Common myeloid progenitor, CD34-positive (primary cell): ENCODE data around the gene FBXO24.

Experiments
- CTCF ChIA-PET: fragments of 350-600 bp; sonication (Branson Sonifier 250); formaldehyde crosslinking; loops from one replicate; lab custom pipeline; 2021; ENCODE audit warnings: antibody characterized with exemption; lab: Charles Lee
- POLR2A ChIA-PET: fragments of 350-600 bp; sonication (Branson Sonifier 250); formaldehyde crosslinking; loops from one replicate; lab custom pipeline; 2021; ENCODE audit warnings: antibody characterized with exemption; lab: Charles Lee
- DNase-seq, 3 donors: peaks; one replicate each; pipeline versions ENCODE4 v3.0.0 to v3.0.0-alpha.2; 2013
- H3K27ac ChIP-seq, 2 experiments: 1 replicate in 1 of 2; 2 replicates in 1 of 2; pipeline ENCODE4 v1.7.0; 2013; ENCODE audit warnings: inconsistent platforms in 2 of 2, low read length in 2 of 2, mild to moderate bottlenecking in 2 of 2, low read depth in 1 of 2, moderate library complexity in 1 of 2; ENCODE audit not compliant: severe bottlenecking in 2 of 2, insufficient read depth in 1 of 2, poor library complexity in 1 of 2
- H3K27me3 ChIP-seq, 5 experiments: replicated peaks in 2 of 5; 1 replicate in 3 of 5; 2 replicates in 2 of 5; pipeline versions ENCODE4 v1.6.1 to v1.7.0; 2013; ENCODE audit warnings: low read length in 4 of 5, mild to moderate bottlenecking in 2 of 5, moderate library complexity in 2 of 5, inconsistent platforms in 1 of 5; ENCODE audit not compliant: insufficient read depth in 5 of 5, control insufficient read depth in 4 of 5
- H3K36me3 ChIP-seq, 4 experiments: 1 replicate in 2 of 4; 2 replicates in 2 of 4; pipeline versions ENCODE4 v1.6.1 to v1.7.0; 2013; ENCODE audit warnings: low read length in 3 of 4, control low read depth in 1 of 4, mild to moderate bottlenecking in 1 of 4; ENCODE audit not compliant: control insufficient read depth in 4 of 4, insufficient read depth in 4 of 4
- H3K4me1 ChIP-seq, 4 experiments: 1 replicate in 3 of 4; 2 replicates in 1 of 4; pipeline versions ENCODE4 v1.6.1 to v1.7.1; 2013; ENCODE audit warnings: low read length in 3 of 4, mild to moderate bottlenecking in 3 of 4, control low read depth in 1 of 4, inconsistent platforms in 1 of 4, moderate library complexity in 1 of 4; ENCODE audit not compliant: control insufficient read depth in 4 of 4, insufficient read depth in 4 of 4; ENCODE audit errors: control extremely low read depth in 1 of 4
- H3K4me3 ChIP-seq, 7 experiments: 1 replicate in 4 of 7; 2 replicates in 3 of 7; pipeline versions ENCODE4 v1.5.1 to v1.7.0; 2013; ENCODE audit warnings: mild to moderate bottlenecking in 7 of 7, low read length in 6 of 7, moderate library complexity in 6 of 7, inconsistent platforms in 2 of 7, low read depth in 2 of 7, control low read depth in 1 of 7; ENCODE audit not compliant: insufficient read depth in 4 of 7, control insufficient read depth in 1 of 7; ENCODE audit errors: extremely low read depth in 1 of 7
- H3K9me3 ChIP-seq, 5 experiments: 1 replicate in 4 of 5; 2 replicates in 1 of 5; pipeline versions ENCODE4 v1.6.1 to v1.7.1; 2013; ENCODE audit warnings: low read length in 4 of 5, mild to moderate bottlenecking in 2 of 5, inconsistent platforms in 1 of 5, low read depth in 1 of 5, moderate library complexity in 1 of 5; ENCODE audit not compliant: control insufficient read depth in 4 of 5, insufficient read depth in 2 of 5; ENCODE audit errors: control extremely low read depth in 1 of 5
- WGBS: methylation state at CpG from one replicate; pipeline ENCODE4 v1.1.5; 2013; ENCODE audit not compliant: insufficient coverage; 5-methylcytosine and 5-hydroxymethylcytosine counted together

The FBXO24 gene

GRCh38 chr7:100573691-100574361, 12.3 kb upstream of the FBXO24 start, which contains the start of gene SAP25:
SAP25 (minus strand) TSS chr7:100573900; CDS start chr7:100573742, 158 bp downstream.
- Histone ChIP-seq H3K27me3 (no peaks in the 10 kb centered on the region), H3K4me3 (no peak within 1 kb of the TSS), H3K27ac (no peak within 1 kb of the TSS), H3K36me3 (peaks cover 2 to 73% (median 53%) of the 10 kb centered on the region in 4 experiments), H3K9me3 (no peaks in the 10 kb centered on the region), H3K4me1 (peaks cover 0 to 26% (median 23%) of the 10 kb centered on the region in 4 experiments)
- POLR2A ChIA-PET: interaction anchor here (0.6 kb wide), 1 partner anchor 313 kb away, joined by 3 read pairs; no protein-coding TSS in a partner anchor
- CTCF ChIA-PET: interaction anchor here (0.8 to 1.7 kb wide), 3 partner anchors 8 to 11 kb away, joined by 3 to 11 read pairs (median 3); no protein-coding TSS in a partner anchor
- WGBS: 94% methylated on average over 67 of the region's 70 CpGs
- DNase-seq: no peak

GRCh38 chr7:100574362-100575205, 11.5 kb upstream of the FBXO24 start:
- peak in 1 of 3 donors; percentile 30 for DNase-seq
- no peak overlapping the region for H3K4me3 ChIP-seq
- POLR2A ChIA-PET: interaction anchor here (0.6 kb wide), 1 partner anchor 312 kb away, joined by 3 read pairs; no protein-coding TSS in a partner anchor
- peaks cover 2 to 77% (median 58%) of the 10 kb centered on the region in 4 experiments for H3K36me3 ChIP-seq
- WGBS: 92% methylated on average over 31 of the region's 44 CpGs
- peaks cover 0 to 19% (median 16%) of the 10 kb centered on the region in 4 experiments for H3K4me1 ChIP-seq
- H3K27ac ChIP-seq: no peak overlapping the region
- no peaks in the 10 kb centered on the region for H3K27me3 ChIP-seq
- no peaks in the 10 kb centered on the region for H3K9me3 ChIP-seq
- CTCF ChIA-PET: interaction anchor here (0.7 to 0.8 kb wide), 2 partner anchors 10 to 15 kb away, joined by 3 read pairs; no protein-coding TSS in a partner anchor

GRCh38 chr7:100575206-100575631, 10.9 kb upstream of the FBXO24 start:
- no peak for DNase-seq
- Histone ChIP-seq H3K4me1 (peaks cover 0 to 12% (median 10%) of the 10 kb centered on the region in 4 experiments), H3K4me3 (no peak overlapping the region), H3K9me3 (no peaks in the 10 kb centered on the region), H3K27ac (no peak overlapping the region), H3K27me3 (no peaks in the 10 kb centered on the region), H3K36me3 (peaks cover 2 to 84% (median 64%) of the 10 kb centered on the region in 4 experiments)
- POLR2A ChIA-PET: no interaction called here
- CTCF ChIA-PET: interaction anchor here (0.7 kb wide), 1 partner anchor 15 kb away, joined by 3 read pairs; no protein-coding TSS in a partner anchor
- WGBS: 88% methylated on average over 13 of the region's 14 CpGs

- CTCF ChIA-PET: interaction anchor here (1.7 to 4.5 kb wide), 2 partner anchors 10 kb away, joined by 6 to 29 read pairs; partner anchors contain the start of genes FBXO24 and LRCH4
- Histone ChIP-seq H3K4me1 (peaks cover 0 to 7% (median 5%) of the 10 kb centered on the region in 4 experiments), H3K9me3 (no peaks in the 10 kb centered on the region), H3K27ac (no peak overlapping the region), H3K4me3 (no peak overlapping the region), H3K36me3 (peaks cover 4 to 90% (median 70%) of the 10 kb centered on the region in 4 experiments), H3K27me3 (no peaks in the 10 kb centered on the region)
- POLR2A ChIA-PET: no interaction called here
- DNase-seq: no peak
- 98% methylated on average over 14 of the region's 17 CpGs for WGBS
Measured at GRCh38 chr7:100575746-100576383, 10.3 kb upstream of the FBXO24 start.

GRCh38 chr7:100576384-100576993, 9.6 kb upstream of the FBXO24 start:
- peaks cover 6 to 91% (median 77%) of the 10 kb centered on the region in 4 experiments for H3K36me3 ChIP-seq
- no peaks in the 10 kb centered on the region for H3K27me3 ChIP-seq
- WGBS: 98% methylated on average over 9 of the region's 13 CpGs
- no peak overlapping the region for H3K27ac ChIP-seq
- peaks cover 0 to 6% (median 2%) of the 10 kb centered on the region in 4 experiments for H3K4me1 ChIP-seq
- no peaks in the 10 kb centered on the region for H3K9me3 ChIP-seq
- CTCF ChIA-PET: interaction anchor here (0.6 to 4.5 kb wide), 4 partner anchors 10 to 1736 kb away, joined by 4 to 29 read pairs (median 6); partner anchors contain the start of genes FBXO24 and LRCH4
- no peak for DNase-seq
- no peak overlapping the region for H3K4me3 ChIP-seq
- POLR2A ChIA-PET: no interaction called here

- no peak for DNase-seq
- H3K4me3 ChIP-seq: no peak overlapping the region
- H3K9me3 ChIP-seq: no peaks in the 10 kb centered on the region
- ChIA-PET POLR2A (interaction anchor here (0.9 kb wide), 1 partner anchor 9 kb away, joined by 4 read pairs; the partner anchor contains the start of genes FBXO24 and LRCH4), CTCF (interaction anchor here (0.6 to 4.5 kb wide), 5 partner anchors 9 to 1735 kb away, joined by 4 to 29 read pairs (median 5); partner anchors contain the start of genes FBXO24 and LRCH4)
- 91% methylated on average over 22 of the region's 24 CpGs for WGBS
- H3K27ac ChIP-seq: no peak overlapping the region
- no peaks in the 10 kb centered on the region for H3K27me3 ChIP-seq
- H3K4me1 ChIP-seq: peaks cover 0 to 12% (median 7%) of the 10 kb centered on the region in 4 experiments
- H3K36me3 ChIP-seq: peaks cover 6 to 94% (median 80%) of the 10 kb centered on the region in 4 experiments
Measured at GRCh38 chr7:100577103-100577502, 9.0 kb upstream of the FBXO24 start.
